Measurements from ENCODE around the gene CCNL2. TPM values are rescaled to one million over a fixed set of nuclear protein-coding genes. Genes with fewer than 3 reads are reported as not detected.
A peak's percentile ranks its signal among the peaks of the same experiment; 100 is the strongest.

CCNL2 gene
- total and polyA plus RNA-seq, 2 of the 13 experiments (the other 11 are each of a cell fraction or from before 2014, with no cell fraction given), result 105 to 340 TPM

- TF ChIP-seq CEBPZ (IDR thresholded peaks at IDR 0.05; ENCODE audit: low read length) (no peak), KDM1A (CRISPR knock-in tag; IDR thresholded peaks at IDR 0.05) (no peak), ZNF546 (CRISPR knock-in tag; conservative IDR thresholded peaks at IDR 0.05) (no peak), ZNF20 (CRISPR knock-in tag; IDR thresholded peaks at IDR 0.05) (no peak), PHF8 (CRISPR knock-in tag; IDR thresholded peaks at IDR 0.05) (0 out of 2 replicates have a peak, but pooled peaks have one; percentile 1), ATF2 (CRISPR knock-in tag; IDR thresholded peaks at IDR 0.05) (peak; percentile 7; the same call in 1 of the 2 replicates), ELF4 (CRISPR knock-in tag; IDR thresholded peaks at IDR 0.05; ENCODE audit: borderline replicate concordance) (no peak), MED8 (CRISPR knock-in tag; IDR thresholded peaks at IDR 0.05; ENCODE audit: insufficient replicate concordance) (no peak), SIN3A (IDR thresholded peaks at IDR 0.05; ENCODE audit: borderline replicate concordance, low read depth, low read length) (no peak), ZNF761 (CRISPR knock-in tag; conservative IDR thresholded peaks at IDR 0.05) (0 out of 2 replicates have a peak, but pooled peaks have one; percentile 9), RBM39 (IDR thresholded peaks at IDR 0.05; ENCODE audit: low read depth, low read length, poor library complexity, severe bottlenecking) (peak; percentile 26), ZNF224 (CRISPR knock-in tag; IDR thresholded peaks at IDR 0.05) (0 out of 2 replicates have a peak, but pooled peaks have one; percentile 30), TSC22D2 (CRISPR knock-in tag; IDR thresholded peaks at IDR 0.05; ENCODE audit: borderline replicate concordance) (no peak), KMT2B (CRISPR knock-in tag; IDR thresholded peaks at IDR 0.05) (no peak), FOXO4 (CRISPR knock-in tag; conservative IDR thresholded peaks at IDR 0.05) (no peak), ZNF558 (CRISPR knock-in tag; IDR thresholded peaks at IDR 0.05; ENCODE audit: borderline replicate concordance) (peak; percentile 35; the same call in 1 of the 2 replicates), ZNF891 (CRISPR knock-in tag; IDR thresholded peaks at IDR 0.05) (peak; percentile 54; the same call in 1 of the 2 replicates), RFX3 (CRISPR knock-in tag; IDR thresholded peaks at IDR 0.05) (no peak)
- TF ChIP-seq, protein P1, sequence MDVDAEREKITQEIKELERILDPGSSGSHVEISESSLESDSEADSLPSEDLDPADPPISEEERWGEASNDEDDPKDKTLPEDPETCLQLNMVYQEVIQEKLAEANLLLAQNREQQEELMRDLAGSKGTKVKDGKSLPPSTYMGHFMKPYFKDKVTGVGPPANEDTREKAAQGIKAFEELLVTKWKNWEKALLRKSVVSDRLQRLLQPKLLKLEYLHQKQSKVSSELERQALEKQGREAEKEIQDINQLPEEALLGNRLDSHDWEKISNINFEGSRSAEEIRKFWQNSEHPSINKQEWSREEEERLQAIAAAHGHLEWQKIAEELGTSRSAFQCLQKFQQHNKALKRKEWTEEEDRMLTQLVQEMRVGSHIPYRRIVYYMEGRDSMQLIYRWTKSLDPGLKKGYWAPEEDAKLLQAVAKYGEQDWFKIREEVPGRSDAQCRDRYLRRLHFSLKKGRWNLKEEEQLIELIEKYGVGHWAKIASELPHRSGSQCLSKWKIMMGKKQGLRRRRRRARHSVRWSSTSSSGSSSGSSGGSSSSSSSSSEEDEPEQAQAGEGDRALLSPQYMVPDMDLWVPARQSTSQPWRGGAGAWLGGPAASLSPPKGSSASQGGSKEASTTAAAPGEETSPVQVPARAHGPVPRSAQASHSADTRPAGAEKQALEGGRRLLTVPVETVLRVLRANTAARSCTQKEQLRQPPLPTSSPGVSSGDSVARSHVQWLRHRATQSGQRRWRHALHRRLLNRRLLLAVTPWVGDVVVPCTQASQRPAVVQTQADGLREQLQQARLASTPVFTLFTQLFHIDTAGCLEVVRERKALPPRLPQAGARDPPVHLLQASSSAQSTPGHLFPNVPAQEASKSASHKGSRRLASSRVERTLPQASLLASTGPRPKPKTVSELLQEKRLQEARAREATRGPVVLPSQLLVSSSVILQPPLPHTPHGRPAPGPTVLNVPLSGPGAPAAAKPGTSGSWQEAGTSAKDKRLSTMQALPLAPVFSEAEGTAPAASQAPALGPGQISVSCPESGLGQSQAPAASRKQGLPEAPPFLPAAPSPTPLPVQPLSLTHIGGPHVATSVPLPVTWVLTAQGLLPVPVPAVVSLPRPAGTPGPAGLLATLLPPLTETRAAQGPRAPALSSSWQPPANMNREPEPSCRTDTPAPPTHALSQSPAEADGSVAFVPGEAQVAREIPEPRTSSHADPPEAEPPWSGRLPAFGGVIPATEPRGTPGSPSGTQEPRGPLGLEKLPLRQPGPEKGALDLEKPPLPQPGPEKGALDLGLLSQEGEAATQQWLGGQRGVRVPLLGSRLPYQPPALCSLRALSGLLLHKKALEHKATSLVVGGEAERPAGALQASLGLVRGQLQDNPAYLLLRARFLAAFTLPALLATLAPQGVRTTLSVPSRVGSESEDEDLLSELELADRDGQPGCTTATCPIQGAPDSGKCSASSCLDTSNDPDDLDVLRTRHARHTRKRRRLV (CRISPR knock-in tag; IDR thresholded peaks at IDR 0.05), result no peak
Observed at GRCh38 chr1:1357871-1358432, 41.2 kb downstream of the CCNL2 start (continued).
